Liver (tissue), 9 donors: ENCODE measurements around the gene ANKRD23. TPM values are rescaled to one million over a fixed set of nuclear protein-coding genes. Genes with fewer than 3 reads are reported as not detected.
A peak's percentile ranks its signal among the peaks of the same experiment; 100 is the strongest.

ENCODE experiments used
- DNase-seq: peaks from one replicate; pipeline ENCODE4 v3.0.0-alpha.2; 2017; ENCODE audit warnings: low spot score
- H3K27ac ChIP-seq, 2 donors: one replicate each; pipeline ENCODE4 v1.7.0; 2013; ENCODE audit warnings: inconsistent platforms in 2 of 2, low read length in 2 of 2, control low read depth in 1 of 2, low read depth in 1 of 2, mild to moderate bottlenecking in 1 of 2
- H3K27me3 ChIP-seq, 4 donors: one replicate each; pipeline versions ENCODE4 v1.6.1 to v1.7.0; 2013; ENCODE audit warnings: low read length in 3 of 4, inconsistent platforms in 1 of 4, mild to moderate bottlenecking in 1 of 4, moderate library complexity in 1 of 4; ENCODE audit not compliant: control insufficient read depth in 4 of 4, insufficient read depth in 4 of 4
- H3K36me3 ChIP-seq, 4 donors: one replicate each; pipeline versions ENCODE4 v1.6.1 to v1.7.0; 2013; ENCODE audit warnings: low read length in 3 of 4, mild to moderate bottlenecking in 3 of 4, low read depth in 1 of 4, moderate library complexity in 1 of 4; ENCODE audit not compliant: control insufficient read depth in 4 of 4, insufficient read depth in 3 of 4
- H3K4me1 ChIP-seq, 4 donors: one replicate each; pipeline versions ENCODE4 v1.6.1 to v1.7.0; 2013; ENCODE audit warnings: low read length in 3 of 4, mild to moderate bottlenecking in 3 of 4, moderate library complexity in 1 of 4; ENCODE audit not compliant: control insufficient read depth in 4 of 4, insufficient read depth in 4 of 4
- H3K4me3 ChIP-seq, 3 donors: one replicate each; pipeline versions ENCODE4 v1.6.1 to v1.7.0; 2013; ENCODE audit warnings: low read length in 3 of 3, control low read depth in 1 of 3, low read depth in 1 of 3, mild to moderate bottlenecking in 1 of 3
- H3K9ac ChIP-seq, 2 donors: one replicate each; pipeline ENCODE4 v1.7.0; 2013; ENCODE audit warnings: low read length in 2 of 2, mild to moderate bottlenecking in 2 of 2, moderate library complexity in 2 of 2, control low read depth in 1 of 2, low read depth in 1 of 2
- H3K9me3 ChIP-seq, 4 donors: one replicate each; pipeline versions ENCODE4 v1.6.1 to v1.7.0; 2013; ENCODE audit warnings: low read length in 3 of 4; ENCODE audit not compliant: control insufficient read depth in 4 of 4
- ATF3 ChIP-seq: IDR thresholded peaks from 2 replicates; pipeline ENCODE4 v1.6.1; 2016; ENCODE audit warnings: antibody characterized with exemption
- CTCF ChIP-seq: fragments of 150-350 bp; IDR thresholded peaks from 2 replicates; pipeline ENCODE4 v1.5.1; 2017; ENCODE audit warnings: improper control_type of control experiment, low read depth, low read length; ENCODE audit not compliant: missing input control
- EGR1 ChIP-seq, 2 donors: IDR thresholded peaks; 2 replicates each; pipeline ENCODE4 v1.6.1; 2016 to 2018; ENCODE audit warnings: antibody characterized with exemption in 2 of 2, low read depth in 2 of 2
- FOXA1 ChIP-seq: IDR thresholded peaks from 2 replicates; pipeline ENCODE4 v1.6.1; 2016; ENCODE audit warnings: antibody characterized with exemption
- FOXA2 ChIP-seq: IDR thresholded peaks from 2 replicates; pipeline ENCODE4 v1.6.1; 2016; ENCODE audit warnings: antibody characterized with exemption
- GABPA ChIP-seq, 2 donors: IDR thresholded peaks in 1 of 2; conservative IDR thresholded peaks in 1 of 2; 2 replicates each; pipeline ENCODE4 v1.6.1; 2016; ENCODE audit warnings: antibody characterized with exemption in 2 of 2, mild to moderate bottlenecking in 1 of 2, moderate library complexity in 1 of 2
- HNF4A ChIP-seq, 2 donors: conservative IDR thresholded peaks; 2 replicates each; pipeline ENCODE4 v1.6.1; 2016; ENCODE audit warnings: antibody characterized with exemption in 2 of 2, mild to moderate bottlenecking in 2 of 2
- HNF4G ChIP-seq: IDR thresholded peaks from 2 replicates; pipeline ENCODE4 v1.6.1; 2016; ENCODE audit warnings: antibody characterized with exemption
- JUND ChIP-seq, 2 donors: IDR thresholded peaks; 2 replicates each; pipeline ENCODE4 v1.6.1; 2016; ENCODE audit warnings: antibody characterized with exemption in 2 of 2
- MAX ChIP-seq: IDR thresholded peaks from 2 replicates; pipeline ENCODE4 v1.6.1; 2016; ENCODE audit warnings: antibody characterized with exemption
- NR2F2 ChIP-seq: IDR thresholded peaks from 2 replicates; pipeline ENCODE4 v1.6.1; 2016; ENCODE audit warnings: antibody characterized with exemption
- RAD21 ChIP-seq, 2 donors: IDR thresholded peaks; 2 replicates each; pipeline ENCODE4 v1.6.1; 2016; ENCODE audit warnings: antibody characterized with exemption in 2 of 2, mild to moderate bottlenecking in 2 of 2
- REST ChIP-seq: IDR thresholded peaks from 2 replicates; pipeline ENCODE4 v1.6.1; 2016; ENCODE audit warnings: antibody characterized with exemption, mild to moderate bottlenecking
- RXRA ChIP-seq, 2 donors: IDR thresholded peaks; 2 replicates each; pipeline ENCODE4 v1.6.1; 2017 to 2018; ENCODE audit warnings: antibody characterized with exemption in 2 of 2, mild to moderate bottlenecking in 1 of 2
- SP1 ChIP-seq: IDR thresholded peaks from 2 replicates; pipeline ENCODE4 v1.6.1; 2018; ENCODE audit warnings: antibody characterized with exemption, mild to moderate bottlenecking
- TAF1 ChIP-seq: conservative IDR thresholded peaks from 2 replicates; pipeline ENCODE4 v1.6.1; 2016; ENCODE audit warnings: antibody characterized with exemption, mild to moderate bottlenecking
- YY1 ChIP-seq: IDR thresholded peaks from 2 replicates; pipeline ENCODE4 v1.6.1; 2016; ENCODE audit warnings: antibody characterized with exemption, mild to moderate bottlenecking
- ZBTB33 ChIP-seq: IDR thresholded peaks from 2 replicates; pipeline ENCODE4 v1.6.1; 2016; ENCODE audit warnings: antibody characterized with exemption
- WGBS: extraction: QIAGEN DNeasy Blood & Tissue Kit; methylation state at CpG from one replicate; pipeline ENCODE4 v1.1.7; 2013; 5-methylcytosine and 5-hydroxymethylcytosine counted together
- polyA plus RNA-seq, 2 donors: library from polyadenylated mRNA; stranded (reverse) in 1 of 2; unstranded in 1 of 2; fragments of 200-250 nt in 1 of 2; fragments of >200 nt in 1 of 2; fragmentation: Nextera tagmentation in 1 of 2; extraction: Ambion mirVana in 1 of 2; gene quantifications; one replicate each; pipeline versions ENCODE4 v1.2.1 to v1.2.3, GENCODE V29; 2013 to 2015
- total RNA-seq, 2 donors: library from RNA; depleted of rRNA; stranded (reverse); fragments of >200 nt; gene quantifications; one replicate each; pipeline ENCODE4 v1.2.3, GENCODE V29; 2014
- donor health status: healthy.
- donor health status: healthy.
- donor health status: healthy.
- donor health status: healthy.
- donor health status: healthy.

Gene ANKRD23
- total and polyA plus RNA-seq, 4 donors: 0.82 to 4.2 (median 1.9) TPM

GRCh38 chr2:96848264-96848663, 4.4 kb upstream of the ANKRD23 start:
- Histone ChIP-seq H3K27ac (peak overlapping the region in 1 of 2 donors; percentile 1), H3K9ac (no peak overlapping the region), H3K9me3 (no peaks in the 10 kb centered on the region), H3K4me3 (no peak overlapping the region), H3K36me3 (peaks cover 5 to 26% (median 15%) of the 10 kb centered on the region in 4 donors), H3K4me1 (peaks cover 5 to 11% (median 10%) of the 10 kb centered on the region in 4 donors), H3K27me3 (no peaks in the 10 kb centered on the region)
- WGBS: 36% methylated on average over 9 of the region's 9 CpGs
- no peak for DNase-seq
- no peak for TF ChIP-seq GABPA (IDR thresholded peaks at IDR 0.05 in 1 of 2, conservative IDR thresholded peaks at IDR 0.05 in 1 of 2)
- TF ChIP-seq TAF1: no peak
- peak; percentile 26 to 61 for TF ChIP-seq RAD21 (IDR thresholded peaks at IDR 0.05)
- peak; percentile 81 for TF ChIP-seq SP1
- TF ChIP-seq HNF4G: no peak
- peak; percentile 71 to 75 for TF ChIP-seq HNF4A (conservative IDR thresholded peaks at IDR 0.05)
- TF ChIP-seq CTCF: no peak
- peak; percentile 21 for TF ChIP-seq ZBTB33
- TF ChIP-seq FOXA2: no peak
- no peak for TF ChIP-seq EGR1 (IDR thresholded peaks at IDR 0.05; ENCODE audit: low read depth in 2 of 2)
- peak in 1 of 2 donors; percentile 21 for TF ChIP-seq JUND (IDR thresholded peaks at IDR 0.05)
- peak; percentile 30 for TF ChIP-seq MAX
- TF ChIP-seq FOXA1: no peak
- peak; percentile 68 for TF ChIP-seq NR2F2
- no peak for TF ChIP-seq REST
- peak; percentile 53 for TF ChIP-seq YY1
- no peak for TF ChIP-seq ATF3
- TF ChIP-seq RXRA (IDR thresholded peaks at IDR 0.05): peak; percentile 79 to 81
